A549 (cell line): ENCODE results near the gene LAMA2. TPM values are rescaled to one million over a fixed set of nuclear protein-coding genes. Genes with fewer than 3 reads are reported as not detected.

ENCODE experiments used
- ATAC-seq, 2 experiments: fragments of 200-7000 bp in 1 of 2; fragments of >200 bp in 1 of 2; cut with Nextera tagmentation in 1 of 2; cut with Tn5 transposase in 1 of 2; 3 replicates each; pipeline versions ENCODE4 v1.8.0 to v1.9.1; 2018 to 2020; ENCODE audit warnings: mild to moderate bottlenecking in 1 of 2, moderate library complexity in 1 of 2
- CTCF ChIA-PET: fragments of 300-600 bp; sonication (Branson Sonifier 250); formaldehyde crosslinking; extraction: SDS; loops from one replicate; lab custom pipeline; 2021; ENCODE audit warnings: antibody characterized with exemption, inconsistent platforms; lab: Yijun Ruan, JAX
- POLR2A ChIA-PET: fragments of 350-600 bp; formaldehyde crosslinking; extraction: SDS; loops from one replicate; lab custom pipeline; 2021; ENCODE audit warnings: antibody characterized with exemption, inconsistent platforms; lab: Yijun Ruan, JAX
- DNase-seq, 2 experiments: peaks; one replicate each; pipeline versions ENCODE4 v3.0.0 to v3.0.0-alpha.2; 2011 to 2016; ENCODE audit warnings: low read depth in 1 of 2, low spot score in 1 of 2
- FAIRE-seq: peaks from 2 replicates; lab custom pipeline; 2011; peaks lifted over from hg19 to GRCh38; lab: Jason Lieb, UNC
- H3K27ac ChIP-seq, 2 experiments: fragments of >200 bp; sonication (Bioruptor Twin); formaldehyde crosslinking; 3 replicates each; pipeline ENCODE4 v1.5.1; 2016 to 2017
- H3K4me1 ChIP-seq: fragments of >200 bp; sonication (Bioruptor Twin); formaldehyde crosslinking; 3 replicates; pipeline ENCODE4 v1.6.1; 2016
- H3K4me2 ChIP-seq: fragments of >200 bp; sonication (Bioruptor Twin); formaldehyde crosslinking; 3 replicates; pipeline ENCODE4 v1.6.1; 2016
- H3K4me3 ChIP-seq: fragments of >200 bp; sonication (Bioruptor Twin); formaldehyde crosslinking; 3 replicates; pipeline ENCODE4 v1.5.1; 2016
- H3K9me3 ChIP-seq: fragments of >200 bp; sonication (Bioruptor Twin); formaldehyde crosslinking; 3 replicates; pipeline ENCODE4 v1.6.1; 2016
- ATOH8 ChIP-seq: fragments of 250-450 bp; sonication (Bioruptor Pico); IDR thresholded peaks from 2 replicates; pipeline ENCODE4 v1.5.0; 2020; ENCODE audit warnings: low read depth, mild to moderate bottlenecking, moderate library complexity
- BCL3 ChIP-seq: fragments of >200 bp; sonication (Bioruptor Twin); formaldehyde crosslinking; IDR thresholded peaks from 3 replicates; pipeline ENCODE4 v1.6.1; 2016
- BHLHE40 ChIP-seq: IDR thresholded peaks from 2 replicates; pipeline ENCODE4 v1.6.1; 2012; ENCODE audit warnings: low read depth, low read length, inconsistent platforms
- CBX2 ChIP-seq: fragments of 200-600 bp; sonication (generic); IDR thresholded peaks from 2 replicates; pipeline ENCODE4 v1.6.1; 2016; ENCODE audit warnings: low read depth, mild to moderate bottlenecking, borderline replicate concordance
- CBX8 ChIP-seq: fragments of 200-600 bp; sonication (generic); IDR thresholded peaks from 2 replicates; pipeline ENCODE4 v1.6.1; 2016
- CHD2 ChIP-seq: fragments of 150-350 bp; IDR thresholded peaks from 2 replicates; pipeline ENCODE4 v1.6.1; 2014; ENCODE audit warnings: low read length; ENCODE audit not compliant: partially characterized antibody
- CHD4 ChIP-seq: fragments of 200-600 bp; sonication (generic); IDR thresholded peaks from 2 replicates; pipeline ENCODE4 v1.6.1; 2016; ENCODE audit warnings: antibody characterized with exemption, mild to moderate bottlenecking, borderline replicate concordance
- EHF ChIP-seq: fragments of 250-450 bp; sonication (Bioruptor Pico); IDR thresholded peaks from 2 replicates; pipeline ENCODE4 v1.5.0; 2020; ENCODE audit warnings: mild to moderate bottlenecking
- ESRRA ChIP-seq: fragments of 150-350 bp; IDR thresholded peaks from 2 replicates; pipeline ENCODE4 v1.6.1; 2014; ENCODE audit warnings: mild to moderate bottlenecking, low read length, borderline replicate concordance
- FOSB ChIP-seq: fragments of 250-450 bp; sonication (Bioruptor Pico); IDR thresholded peaks from 2 replicates; pipeline ENCODE4 v1.5.0; 2020; ENCODE audit warnings: mild to moderate bottlenecking, moderate library complexity
- HEYL ChIP-seq: fragments of 250-450 bp; sonication (Bioruptor Pico); IDR thresholded peaks from 2 replicates; pipeline ENCODE4 v1.8.0; 2021; ENCODE audit warnings: mild to moderate bottlenecking, moderate library complexity
- HOXA7 ChIP-seq: fragments of 250-450 bp; sonication (Bioruptor Pico); IDR thresholded peaks from 2 replicates; pipeline ENCODE4 v1.5.0; 2020; ENCODE audit warnings: mild to moderate bottlenecking, moderate library complexity
- JUN ChIP-seq, 2 experiments: fragments of >200 bp; sonication (Bioruptor Twin); formaldehyde crosslinking; IDR thresholded peaks; 2 replicates in 1 of 2; 3 replicates in 1 of 2; pipeline ENCODE4 v1.6.1; 2016 to 2017
- JUNB ChIP-seq: fragments of >200 bp; sonication (Bioruptor Twin); formaldehyde crosslinking; IDR thresholded peaks from 2 replicates; pipeline ENCODE4 v1.6.1; 2016
- KDM1A ChIP-seq: fragments of 200-600 bp; sonication (generic); IDR thresholded peaks from 2 replicates; pipeline ENCODE4 v1.6.1; 2016; ENCODE audit warnings: low read depth, mild to moderate bottlenecking
- MAFK ChIP-seq: fragments of 450-650 bp; IDR thresholded peaks from 2 replicates; pipeline ENCODE4 v1.6.1; 2014; ENCODE audit not compliant: partially characterized antibody
- MAX ChIP-seq: IDR thresholded peaks from 2 replicates; pipeline ENCODE4 v1.6.1; 2012
- RARB ChIP-seq: fragments of 250-450 bp; sonication (Bioruptor Pico); IDR thresholded peaks from 2 replicates; pipeline ENCODE4 v1.8.0; 2021; ENCODE audit warnings: mild to moderate bottlenecking, moderate library complexity
- REST ChIP-seq: fragments of 200-600 bp; sonication (generic); IDR thresholded peaks from 2 replicates; pipeline ENCODE4 v1.6.1; 2016; ENCODE audit warnings: antibody characterized with exemption, mild to moderate bottlenecking, moderate library complexity
- USF2 ChIP-seq: fragments of 450-650 bp; IDR thresholded peaks from 2 replicates; pipeline ENCODE4 v1.6.1; 2014; ENCODE audit warnings: antibody characterized with exemption
- ZC3H11A ChIP-seq: fragments of 450-650 bp; IDR thresholded peaks from 2 replicates; pipeline ENCODE4 v1.6.1; 2014; ENCODE audit warnings: antibody characterized with exemption, mild to moderate bottlenecking
- ZFP36 ChIP-seq: fragments of 450-650 bp; IDR thresholded peaks from 2 replicates; pipeline ENCODE4 v1.6.1; 2014; ENCODE audit warnings: borderline replicate concordance; ENCODE audit not compliant: partially characterized antibody
- ZNF302 ChIP-seq: fragments of 250-450 bp; sonication (Bioruptor Pico); IDR thresholded peaks from 2 replicates; pipeline ENCODE4 v1.9.0; 2021; ENCODE audit warnings: inconsistent platforms, mild to moderate bottlenecking, moderate library complexity
- WGBS: methylation state at CpG from one replicate; pipeline ENCODE4 v1.1.6; 2017; ENCODE audit errors: missing lambda C conversion rate; 5-methylcytosine and 5-hydroxymethylcytosine counted together
- polyA plus RNA-seq, 4 experiments: library from polyadenylated mRNA; depleted of rRNA in 3 of 4; stranded (reverse); fragments of >200 nt; fragmentation: RNase III in 1 of 4; extraction: RNeasy Plus Mini Kit Qiagen cat#74134 plus additional on column Dnase treatment in 1 of 4; gene quantifications; 2 replicates in 3 of 4; 3 replicates in 1 of 4; pipeline ENCODE4 v1.2.3, GENCODE V29; 2011 to 2017

The LAMA2 gene
- polyA plus RNA-seq, 2 of the 4 experiments (the other 2 are of a cell fraction), result 0.21 to 1.3 TPM

- TF ChIP-seq USF2, result no peak
- TF ChIP-seq HEYL (CRISPR knock-in tag), result no peak
- no peak for TF ChIP-seq ZFP36
- no peak for TF ChIP-seq BHLHE40
- no peak for TF ChIP-seq MAFK
- no peak for TF ChIP-seq ZC3H11A
- no peak for TF ChIP-seq BCL3
These were observed 124.0 kb downstream of the LAMA2 start (continued) for GRCh38 chr6:129006724-129007514.

- H3K9me3 ChIP-seq, result no peaks in the 10 kb centered on the region
- ATAC-seq, result no peak
- no peak overlapping the region for H3K27ac ChIP-seq
- CTCF ChIA-PET, result no interaction called here
- 11% methylated on average over 4 of the region's 4 CpGs for WGBS
- H3K4me1 ChIP-seq, result no peaks in the 10 kb centered on the region
- DNase-seq, result no peak
- POLR2A ChIA-PET, result no interaction called here
- H3K4me2 ChIP-seq, result no peak overlapping the region
- no peak for TF ChIP-seq JUNB
- TF ChIP-seq USF2, result no peak
- no peak for TF ChIP-seq ESRRA
- TF ChIP-seq RARB, result no peak
- TF ChIP-seq HOXA7 (CRISPR knock-in tag), result no peak
- no peak for TF ChIP-seq EHF (CRISPR knock-in tag)
- no peak for TF ChIP-seq JUN (IDR thresholded peaks at IDR 0.05)
- no peak for TF ChIP-seq CBX8
- H3K4me3 ChIP-seq, result no peak overlapping the region
- no peak for FAIRE-seq
These were observed 124.9 kb downstream of the LAMA2 start for GRCh38 chr6:129007701-129008373.

GRCh38 chr6:129008591-129008990 lies 125.7 kb downstream of the LAMA2 start:
- Histone ChIP-seq H3K4me2 (no peak overlapping the region), H3K9me3 (no peaks in the 10 kb centered on the region), H3K4me3 (no peak overlapping the region), H3K27ac (no peak overlapping the region)
- ChIA-PET POLR2A (no interaction called here), CTCF (no interaction called here)
- WGBS, result 0% methylated on average over 2 of the region's 2 CpGs
- TF ChIP-seq ZC3H11A (no peak), CBX2 (no peak), KDM1A (no peak), MAX (no peak), REST (no peak), ZNF302 (CRISPR knock-in tag) (no peak), CHD2 (no peak), ATOH8 (no peak), CHD4 (no peak), USF2 (no peak), FOSB (no peak), ESRRA (no peak)
- TF ChIP-seq, all 56 proteins: peak for 0
- ATAC-seq (no peak), FAIRE-seq (no peak), DNase-seq (no peak)
- no peaks in the 10 kb centered on the region for H3K4me1 ChIP-seq
